ENCODE results near the gene TRPM5. TPM values are rescaled to one million over a fixed set of nuclear protein-coding genes. Genes with fewer than 3 reads are reported as not detected.

The TRPM5 gene
- total and polyA plus RNA-seq, 2 of the 8 experiments (the other 6 are each of a cell fraction or from before 2014, with no cell fraction given), result 0.02 TPM; not detected in 1

GRCh38 chr11:2408671-2409070 lies 35.6 kb downstream of the TRPM5 start:
- H2BK5ac ChIP-seq (ENCODE audit: low read depth, low read length), result 0 out of 2 replicates have a peak overlapping the region, but pooled peaks have one; percentile 2
- POLR2A ChIA-PET (ENCODE audit: partially characterized antibody), result interaction anchor here (1.6 to 3.8 kb wide), 2 partner anchors 8 to 30 kb away, joined by 5 to 18 read pairs; partner anchors contain the start of gene TSSC4

More at GRCh38 chr11:2408671-2409070, 35.6 kb downstream of the TRPM5 start:
- H3K4ac ChIP-seq (replicated peaks; ENCODE audit: insufficient read length, low read depth, low read length), result no peak overlapping the region
- H3K4me1 ChIP-seq (replicated peaks in 1 of 4; ENCODE audit: control insufficient read depth in 3 of 4, insufficient read depth in 4 of 4, low read length in 3 of 4), result no peaks in the 10 kb centered on the region
- no peak overlapping the region; the same call in 1 of the 2 replicates for H4K8ac ChIP-seq (ENCODE audit: extremely low read depth, insufficient read depth, low read length)
- H3K27me3 ChIP-seq (replicated peaks in 1 of 4; ENCODE audit: control insufficient read depth in 3 of 4, extremely low read depth in 1 of 4, insufficient read depth in 3 of 4, low read length in 3 of 4), result no peaks in the 10 kb centered on the region
- H4K20me1 ChIP-seq (replicated peaks in 1 of 2; ENCODE audit: control insufficient read depth in 1 of 2, insufficient read depth in 2 of 2, low read length in 2 of 2), result peaks cover 3% of the 10 kb centered on the region in 2 experiments
- TF ChIP-seq KDM1A (IDR thresholded peaks at IDR 0.05; ENCODE audit: borderline replicate concordance, low read length), result no peak
- no peak overlapping the region for H2AK5ac ChIP-seq (ENCODE audit: low read depth, low read length)
- H2BK12ac ChIP-seq (ENCODE audit: low read depth, low read length), result no peak overlapping the region; the same call in 1 of the 2 replicates
- H3K79me1 ChIP-seq (ENCODE audit: low read depth, low read length), result no peaks in the 10 kb centered on the region
- no peak overlapping the region for H3K56ac ChIP-seq (replicated peaks; ENCODE audit: insufficient read length, low read depth, low read length)
- no peak overlapping the region for H3K27ac ChIP-seq (ENCODE audit: low read depth, low read length)
- FAIRE-seq (no peak), DNase-seq (ENCODE audit: low read depth in 1 of 2, low spot score in 2 of 2) (no peak)
- no peaks in the 10 kb centered on the region for H3K23me2 ChIP-seq (ENCODE audit: low read depth, low read length)
- no peak overlapping the region for H2BK20ac ChIP-seq (ENCODE audit: low read length)
- no peak overlapping the region for H3K14ac ChIP-seq (ENCODE audit: insufficient read length)
- H3K79me2 ChIP-seq (ENCODE audit: control insufficient read depth in 1 of 2, insufficient read depth in 2 of 2, low read length in 2 of 2), result no peaks in the 10 kb centered on the region
- CTCF ChIA-PET (ENCODE audit: partially characterized antibody), result interaction anchor here (0.7 to 14.1 kb wide), 10 partner anchors 9 to 222 kb away, joined by 3 to 196 read pairs (median 4); partner anchors contain the start of gene TSSC4
- no peak overlapping the region for H2BK120ac ChIP-seq (replicated peaks; ENCODE audit: low read depth, low read length)
- 90% methylated on average over 6 of the region's 11 CpGs; no CpG with 5 or more reads in 1 of the 2 experiments for WGBS, 2 experiments (ENCODE audit: extremely low coverage in 1 of 2, insufficient coverage in 1 of 2, insufficient read length in 1 of 2, insufficient replicate concordance in 2 of 2, low coverage in 1 of 2, low lambda C conversion rate in 2 of 2, missing lambda C conversion rate in 1 of 2)
- H3K23ac ChIP-seq (ENCODE audit: insufficient read length), result no peak overlapping the region
- H3K4me2 ChIP-seq (ENCODE audit: insufficient read depth in 1 of 2, low read depth in 2 of 2, low read length in 2 of 2), result no peak overlapping the region
- H2AFZ ChIP-seq (ENCODE audit: low read length), result no peak overlapping the region
- no peak overlapping the region for H4K91ac ChIP-seq (replicated peaks; ENCODE audit: insufficient read length, low read length)
- no peak overlapping the region for H3K18ac ChIP-seq (ENCODE audit: extremely low read depth, low read length)
- no peak overlapping the region for H4K5ac ChIP-seq (ENCODE audit: insufficient read length, low read depth, low read length)
- no peaks in the 10 kb centered on the region for H3K9me3 ChIP-seq (ENCODE audit: insufficient read depth in 2 of 2, low read depth in 1 of 2, low read length in 1 of 2)
- H3K9ac ChIP-seq (replicated peaks in 1 of 4; ENCODE audit: extremely low read depth in 1 of 4, low read depth in 3 of 4, low read length in 3 of 4), result no peak overlapping the region
- no peak overlapping the region for H3K4me3 ChIP-seq (ENCODE audit: extremely low read depth in 1 of 4, insufficient read depth in 2 of 4, low read depth in 3 of 4, low read length in 4 of 4)
- H2BK15ac ChIP-seq (ENCODE audit: low read length), result no peak overlapping the region
- H3K36me3 ChIP-seq (ENCODE audit: control insufficient read depth in 2 of 4, insufficient read depth in 4 of 4, low read length in 3 of 4), result no peaks in the 10 kb centered on the region

All from H1 (cell line).